Left ventricle myocardium inferior (tissue), 1 donor: ENCODE data around the gene NUBP1. TPM values are rescaled to one million over a fixed set of nuclear protein-coding genes. Genes with fewer than 3 reads are reported as not detected.
A peak's percentile ranks its signal among the peaks of the same experiment; 100 is the strongest.

Experiments used
- DNase-seq: peaks from one replicate; pipeline ENCODE4 v3.0.0-alpha.2; 2020
- H3K27ac ChIP-seq: fragments of 200-600 bp; replicated peaks from 2 replicates; pipeline ENCODE4 v1.8.0; 2021
- H3K27me3 ChIP-seq: fragments of 200-600 bp; 2 replicates; pipeline ENCODE4 v1.8.0; 2021; ENCODE audit warnings: low read depth
- H3K36me3 ChIP-seq: fragments of 200-600 bp; 2 replicates; pipeline ENCODE4 v1.8.0; 2021
- H3K4me1 ChIP-seq: fragments of 200-600 bp; 2 replicates; pipeline ENCODE4 v1.8.0; 2021
- H3K4me3 ChIP-seq: fragments of 200-600 bp; 2 replicates; pipeline ENCODE4 v1.8.0; 2021; ENCODE audit warnings: mild to moderate bottlenecking, moderate library complexity
- H3K9me3 ChIP-seq: fragments of 200-600 bp; replicated peaks from 2 replicates; pipeline ENCODE4 v1.8.0; 2021
- CTCF ChIP-seq: fragments of 200-600 bp; IDR thresholded peaks from 2 replicates; pipeline ENCODE4 v1.8.0; 2021; ENCODE audit warnings: antibody characterized with exemption, mild to moderate bottlenecking, borderline replicate concordance
- intact Hi-C: fragments of 100-400 bp; cut with micrococcal nuclease; formaldehyde crosslinking; loops from one replicate; pipeline ENCODE4 v1.11.0; 2022
- long read RNA-seq: library from polyadenylated mRNA; unstranded; transcript quantifications from one replicate; pipeline ENCODE4 v2.0.0, GENCODE V29; 2021
- total RNA-seq: library from RNA; stranded (reverse); fragmentation: NEBNext Ultra II Directional; extraction: Animal tissue kit (Norgen Biotek cat#: 25700); gene quantifications from one replicate; pipeline ENCODE4 v1.2.1, GENCODE V29; 2021
- donor health status: DM: no; HTN: yes; CAD: no; lungs with severe emphysema.

NUBP1 gene
- total RNA-seq: 50.6 TPM
- long read RNA-seq, transcript NUBP1-201 (11 exons, 1,228 nt): major isoform, 22 of 26 reads
- long read RNA-seq, partial matches to known transcripts: 2 of 26 reads
- long read RNA-seq, other reads (novel, unspliced or antisense): 2 of 26 reads

DNA sequence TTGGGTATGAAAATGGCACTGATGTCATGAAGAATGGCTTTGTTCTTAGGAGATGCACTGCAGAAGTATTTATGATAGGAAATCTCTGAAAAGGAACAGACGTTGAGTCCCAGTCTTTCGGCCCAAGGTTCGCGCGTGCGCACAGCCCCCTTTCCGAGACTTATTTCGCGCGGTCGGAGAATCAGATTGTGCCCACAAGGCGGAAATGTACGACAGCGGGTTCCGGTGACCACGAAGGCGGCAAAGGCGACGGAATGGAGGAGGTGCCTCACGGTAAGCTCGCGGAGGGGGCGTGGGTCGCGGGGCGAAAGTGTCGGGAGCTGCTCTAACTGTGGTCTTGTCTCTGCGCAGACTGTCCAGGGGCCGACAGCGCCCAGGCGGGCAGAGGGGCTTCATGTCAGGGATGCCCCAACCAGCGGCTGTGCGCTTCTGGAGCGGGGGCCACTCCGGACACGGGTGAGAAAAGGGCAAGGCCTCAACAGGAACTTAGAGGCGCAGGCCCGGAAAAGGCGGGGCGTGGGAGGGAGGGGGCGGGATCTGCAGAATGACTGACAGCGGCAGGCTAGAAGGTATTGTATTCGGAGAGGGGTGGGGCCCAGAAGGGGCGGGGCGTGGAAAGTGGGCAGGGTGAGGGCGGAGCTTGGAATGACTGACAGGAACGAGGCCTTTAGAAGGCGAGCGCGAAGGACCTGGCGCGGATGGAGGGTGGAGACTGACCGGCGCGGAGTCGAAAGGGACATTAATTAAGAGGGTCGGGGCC is at the start of gene NUBP1:
NUBP1 (plus strand) TSS at position 233 of the 760 bp plus-strand sequence; CDS start at position 255, 22 bp downstream.
- peak within 1 kb of the TSS; percentile 99 for H3K27ac ChIP-seq
- DNase-seq: peak; percentile 99

DNA sequence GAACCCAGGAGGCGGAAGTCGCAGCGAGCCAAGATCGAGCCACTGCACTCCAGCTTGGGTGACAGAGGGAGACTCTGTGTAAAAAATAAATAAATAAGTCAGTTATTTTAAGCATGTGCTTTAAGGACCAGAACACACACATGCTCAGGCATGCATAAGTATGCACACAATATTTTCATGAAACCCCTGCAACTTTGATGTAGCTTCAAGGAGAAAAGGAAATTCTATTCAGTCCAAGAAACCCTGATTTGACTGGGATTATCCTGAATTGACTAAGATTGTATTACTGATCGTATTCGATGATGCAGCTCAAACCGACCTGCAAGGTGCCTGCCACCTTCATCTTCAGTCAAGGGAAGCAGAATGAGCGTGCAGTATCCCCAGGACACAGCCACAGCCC is 49.8 kb upstream of the NUBP1 start:
- H3K9me3 ChIP-seq: no peaks in the 10 kb centered on the region
- intact Hi-C loops: no loop called here
- TF ChIP-seq CTCF: no peak

More for the DNA sequence above, at the start of gene NUBP1:
- Histone ChIP-seq H3K9me3 (no peaks in the 10 kb centered on the region), H3K27me3 (no peaks in the 10 kb centered on the region), H3K4me1 (peaks cover 45% of the 10 kb centered on the region), H3K4me3 (peak within 1 kb of the TSS; percentile 71), H3K36me3 (peaks cover 23% of the 10 kb centered on the region)
- intact Hi-C loops: loop anchor here (10.0 kb wide), 1 partner anchor 171 kb away; no protein-coding TSS in a partner anchor
- no peak for TF ChIP-seq CTCF

DNA sequence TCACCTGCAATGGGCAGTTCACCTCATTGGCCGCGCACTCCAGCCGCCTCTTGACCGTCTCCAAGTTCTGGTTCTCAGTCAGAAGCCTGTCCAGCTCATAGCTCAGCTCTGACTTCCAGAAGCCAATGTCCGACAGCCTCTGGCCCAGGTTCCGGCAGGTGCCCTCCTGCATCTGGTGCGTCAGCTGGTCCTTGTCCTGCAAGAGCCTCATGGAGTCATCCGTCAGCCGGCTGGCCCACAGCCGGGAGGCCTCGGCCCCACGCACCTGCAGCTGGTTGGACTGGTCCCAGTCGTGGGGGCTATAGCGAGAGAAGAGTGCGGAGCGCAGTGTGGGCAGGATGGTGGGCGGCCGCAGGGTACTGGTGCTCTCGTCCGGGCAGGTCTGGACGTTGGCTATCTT is 49.3 kb upstream of the NUBP1 start:
- Histone ChIP-seq H3K4me1 (no peaks in the 10 kb centered on the region), H3K4me3 (no peak overlapping the region), H3K27ac (no peak overlapping the region), H3K9me3 (no peaks in the 10 kb centered on the region), H3K27me3 (no peaks in the 10 kb centered on the region), H3K36me3 (no peaks in the 10 kb centered on the region)
- intact Hi-C loops: no loop called here
- no peak for TF ChIP-seq CTCF
- DNase-seq: no peak

More for the DNA sequence above, 49.8 kb upstream of the NUBP1 start:
- H3K27ac ChIP-seq: no peak overlapping the region
- no peaks in the 10 kb centered on the region for H3K36me3 ChIP-seq
- no peaks in the 10 kb centered on the region for H3K4me1 ChIP-seq
- H3K4me3 ChIP-seq: no peak overlapping the region
- no peaks in the 10 kb centered on the region for H3K27me3 ChIP-seq
- DNase-seq: no peak

DNA sequence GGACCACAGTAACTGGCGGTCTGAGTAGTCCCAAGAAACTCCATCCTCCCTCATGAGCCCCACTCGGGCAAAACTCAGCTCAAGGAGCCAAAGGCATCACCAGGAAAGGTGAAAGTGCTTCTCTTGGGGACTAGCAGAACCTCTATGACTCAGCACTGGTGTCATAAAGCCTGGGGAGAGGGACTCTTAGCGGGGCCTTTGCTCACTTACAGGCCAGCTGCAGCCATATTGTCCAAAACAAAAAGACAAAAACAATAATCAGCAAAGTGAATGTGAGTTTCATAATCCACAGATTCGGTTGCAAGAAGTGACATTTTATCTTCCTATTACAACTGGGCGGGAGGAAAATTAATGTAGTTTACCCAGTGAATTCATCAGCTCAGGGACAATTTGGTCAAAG is 48.8 kb upstream of the NUBP1 start, which contains the start of gene TEKT5:
TEKT5 (minus strand) TSS at position 101 of the 400 bp plus-strand sequence; CDS start at position 44, 57 bp downstream.
- intact Hi-C loops: no loop called here
- DNase-seq: no peak
- H3K9me3 ChIP-seq: no peaks in the 10 kb centered on the region
- no peaks in the 10 kb centered on the region for H3K36me3 ChIP-seq
- H3K4me3 ChIP-seq: no peak within 1 kb of the TSS
- no peak for TF ChIP-seq CTCF
- no peaks in the 10 kb centered on the region for H3K4me1 ChIP-seq
- no peak within 1 kb of the TSS for H3K27ac ChIP-seq
- no peaks in the 10 kb centered on the region for H3K27me3 ChIP-seq

- Histone ChIP-seq H3K4me3 (no peak overlapping the region), H3K36me3 (no peaks in the 10 kb centered on the region), H3K27ac (no peak overlapping the region), H3K27me3 (no peaks in the 10 kb centered on the region), H3K9me3 (no peaks in the 10 kb centered on the region), H3K4me1 (no peaks in the 10 kb centered on the region)
- intact Hi-C loops: no loop called here
- TF ChIP-seq CTCF: no peak
- no peak for DNase-seq
Observed at GRCh38 chr16:10699756-10700155, 43.9 kb upstream of the NUBP1 start.
